ENCODE measurements around the gene FRMD4A. TPM values are rescaled to one million over a fixed set of nuclear protein-coding genes. Genes with fewer than 3 reads are reported as not detected.
"Not testable (repeated sequence)": the region's sequence is repeated elsewhere in the genome, so short reads cannot be mapped to it uniquely, and the experiment has no call there.

FRMD4A gene
- total RNA-seq, 1 experiment from 2014 or later, result 8.8 TPM

GRCh38 chr10:14087566-14087965 lies 243.2 kb downstream of the FRMD4A start:
- DNase-seq, result no peak
- Histone ChIP-seq H3K9me3 (peaks cover 7% of the 10 kb centered on the region), H3K4me3 (no peak overlapping the region), H3K27me3 (no peaks in the 10 kb centered on the region), H3K36me3 (no peaks in the 10 kb centered on the region)

- Histone ChIP-seq H3K4me3 (no peak overlapping the region), H3K27me3 (no peaks in the 10 kb centered on the region), H3K36me3 (no peaks in the 10 kb centered on the region), H3K9me3 (peaks cover 7% of the 10 kb centered on the region)
- peak; percentile 60 for DNase-seq
These were observed 244.1 kb downstream of the FRMD4A start for GRCh38 chr10:14086596-14086995.

GRCh38 chr10:14084875-14085274 lies 245.8 kb downstream of the FRMD4A start:
- no peaks in the 10 kb centered on the region for H3K36me3 ChIP-seq
- H3K9me3 ChIP-seq, result peaks cover 7% of the 10 kb centered on the region
- no peak overlapping the region for H3K4me3 ChIP-seq
- H3K27me3 ChIP-seq, result no peaks in the 10 kb centered on the region
- no peak for DNase-seq

- H3K36me3 ChIP-seq, result no peaks in the 10 kb centered on the region
- H3K27me3 ChIP-seq, result no peaks in the 10 kb centered on the region
- peaks cover 16% of the 10 kb centered on the region for H3K9me3 ChIP-seq
- no peak overlapping the region for H3K4me3 ChIP-seq
- no peak for DNase-seq
These were observed 249.9 kb downstream of the FRMD4A start for GRCh38 chr10:14080795-14081194.

GRCh38 chr10:14077430-14077829 lies 253.3 kb downstream of the FRMD4A start:
- peaks cover 19% of the 10 kb centered on the region for H3K9me3 ChIP-seq
- DNase-seq, result no peak
- H3K27me3 ChIP-seq, result no peaks in the 10 kb centered on the region
- no peak overlapping the region for H3K4me3 ChIP-seq
- no peaks in the 10 kb centered on the region for H3K36me3 ChIP-seq

GRCh38 chr10:14074062-14074884 lies 256.5 kb downstream of the FRMD4A start:
- H3K4me3 ChIP-seq, result no peak overlapping the region
- no peaks in the 10 kb centered on the region for H3K36me3 ChIP-seq
- H3K27me3 ChIP-seq, result no peaks in the 10 kb centered on the region

GRCh38 chr10:14072541-14072940 lies 258.2 kb downstream of the FRMD4A start:
- Histone ChIP-seq H3K9me3 (peaks cover 3% of the 10 kb centered on the region), H3K4me3 (no peak overlapping the region), H3K27me3 (no peaks in the 10 kb centered on the region), H3K36me3 (no peaks in the 10 kb centered on the region)
- no peak for DNase-seq

More at GRCh38 chr10:14074062-14074884, 256.5 kb downstream of the FRMD4A start:
- H3K9me3 ChIP-seq, result peaks cover 16% of the 10 kb centered on the region
- peak; percentile 99 for DNase-seq

GRCh38 chr10:14071956-14072355 lies 258.8 kb downstream of the FRMD4A start:
- Histone ChIP-seq H3K27me3 (no peaks in the 10 kb centered on the region), H3K4me3 (no peak overlapping the region), H3K36me3 (no peaks in the 10 kb centered on the region), H3K9me3 (peaks cover 3% of the 10 kb centered on the region)
- no peak for DNase-seq

- no peak overlapping the region for H3K4me3 ChIP-seq
- no peaks in the 10 kb centered on the region for H3K27me3 ChIP-seq
- DNase-seq, result no peak
- H3K9me3 ChIP-seq, result peaks cover 3% of the 10 kb centered on the region
- H3K36me3 ChIP-seq, result no peaks in the 10 kb centered on the region
These were observed 262.0 kb downstream of the FRMD4A start for GRCh38 chr10:14068601-14069250.

GRCh38 chr10:14067638-14068037 lies 263.1 kb downstream of the FRMD4A start:
- DNase-seq, H3K36me3 ChIP-seq, H3K9me3 ChIP-seq, H3K4me3 ChIP-seq, H3K27me3 ChIP-seq: not testable (repeated sequence)

- no peaks in the 10 kb centered on the region for H3K9me3 ChIP-seq
- no peaks in the 10 kb centered on the region for H3K36me3 ChIP-seq
- H3K4me3 ChIP-seq, result no peak overlapping the region
- no peaks in the 10 kb centered on the region for H3K27me3 ChIP-seq
- DNase-seq, result no peak
These were observed 264.6 kb downstream of the FRMD4A start for GRCh38 chr10:14066106-14066505.

GRCh38 chr10:14063531-14064285 lies 267.0 kb downstream of the FRMD4A start:
- H3K27me3 ChIP-seq, result no peaks in the 10 kb centered on the region
- peak; percentile 49 for DNase-seq
- H3K36me3 ChIP-seq, result no peaks in the 10 kb centered on the region
- no peaks in the 10 kb centered on the region for H3K9me3 ChIP-seq
- no peak overlapping the region for H3K4me3 ChIP-seq

- Histone ChIP-seq H3K36me3 (no peaks in the 10 kb centered on the region), H3K27me3 (no peaks in the 10 kb centered on the region), H3K9me3 (no peaks in the 10 kb centered on the region), H3K4me3 (no peak overlapping the region)
- DNase-seq, result no peak
These were observed 268.0 kb downstream of the FRMD4A start for GRCh38 chr10:14062528-14063260.

- no peaks in the 10 kb centered on the region for H3K9me3 ChIP-seq
- H3K4me3 ChIP-seq, result no peak overlapping the region
- no peaks in the 10 kb centered on the region for H3K36me3 ChIP-seq
- no peak for DNase-seq
- no peaks in the 10 kb centered on the region for H3K27me3 ChIP-seq
These were observed 270.2 kb downstream of the FRMD4A start for GRCh38 chr10:14060320-14061070.

- Histone ChIP-seq H3K36me3 (no peaks in the 10 kb centered on the region), H3K9me3 (no peaks in the 10 kb centered on the region), H3K27me3 (no peaks in the 10 kb centered on the region), H3K4me3 (no peak overlapping the region)
- peak; percentile 26 for DNase-seq
These were observed 274.0 kb downstream of the FRMD4A start for GRCh38 chr10:14056610-14057332.
